ENCODE data around the gene C1orf232. TPM values are rescaled to one million over a fixed set of nuclear protein-coding genes. Genes with fewer than 3 reads are reported as not detected.

C1orf232 gene
- total and polyA plus RNA-seq, 2 of the 13 experiments (the other 11 are each of a cell fraction or from before 2014, with no cell fraction given), result not detected

DNA sequence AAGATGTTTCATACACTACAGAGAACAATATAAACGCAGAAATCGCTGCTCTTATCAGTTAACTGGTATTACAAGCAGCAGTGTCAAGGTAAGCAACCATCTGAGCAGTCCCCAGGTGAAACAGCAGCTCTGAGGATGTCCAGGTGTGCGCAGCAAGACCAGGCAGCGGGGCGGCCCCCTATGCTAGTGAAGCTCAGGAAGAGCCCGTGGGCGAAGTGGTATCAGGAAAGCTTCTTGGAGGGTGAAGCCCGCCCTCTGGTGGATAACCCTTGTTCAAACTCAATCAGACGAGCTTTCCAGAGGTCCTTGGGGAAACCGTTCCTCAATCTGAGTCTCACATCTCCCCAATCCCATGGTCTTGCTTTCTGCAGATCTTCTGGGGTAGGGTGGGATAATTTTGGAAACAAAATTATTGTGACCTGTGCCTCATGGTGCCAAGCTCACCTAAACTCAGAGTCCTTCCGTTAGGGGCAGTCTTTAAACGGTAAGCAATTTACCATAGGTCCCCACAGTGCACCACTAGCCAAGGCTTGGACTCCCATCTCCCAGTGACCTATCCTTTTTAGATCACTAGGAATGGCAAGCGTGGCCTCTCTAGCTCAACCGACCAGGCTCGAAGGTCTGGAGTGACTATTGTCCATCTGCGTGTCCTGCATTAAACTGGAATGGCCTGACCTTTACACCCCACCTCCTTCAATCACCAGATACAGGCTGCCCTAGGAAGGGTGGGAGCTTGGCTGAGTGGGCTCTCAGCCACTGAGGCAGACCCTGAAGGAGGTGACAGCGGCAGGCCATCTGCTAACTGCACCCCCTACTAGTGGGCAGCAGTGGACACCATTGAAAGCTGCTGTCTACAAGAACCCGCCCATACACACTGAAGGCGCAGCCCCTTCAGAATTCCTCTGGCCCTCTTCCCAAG lies 23.5 kb downstream of the C1orf232 start (continued):
- TF ChIP-seq, protein P1, sequence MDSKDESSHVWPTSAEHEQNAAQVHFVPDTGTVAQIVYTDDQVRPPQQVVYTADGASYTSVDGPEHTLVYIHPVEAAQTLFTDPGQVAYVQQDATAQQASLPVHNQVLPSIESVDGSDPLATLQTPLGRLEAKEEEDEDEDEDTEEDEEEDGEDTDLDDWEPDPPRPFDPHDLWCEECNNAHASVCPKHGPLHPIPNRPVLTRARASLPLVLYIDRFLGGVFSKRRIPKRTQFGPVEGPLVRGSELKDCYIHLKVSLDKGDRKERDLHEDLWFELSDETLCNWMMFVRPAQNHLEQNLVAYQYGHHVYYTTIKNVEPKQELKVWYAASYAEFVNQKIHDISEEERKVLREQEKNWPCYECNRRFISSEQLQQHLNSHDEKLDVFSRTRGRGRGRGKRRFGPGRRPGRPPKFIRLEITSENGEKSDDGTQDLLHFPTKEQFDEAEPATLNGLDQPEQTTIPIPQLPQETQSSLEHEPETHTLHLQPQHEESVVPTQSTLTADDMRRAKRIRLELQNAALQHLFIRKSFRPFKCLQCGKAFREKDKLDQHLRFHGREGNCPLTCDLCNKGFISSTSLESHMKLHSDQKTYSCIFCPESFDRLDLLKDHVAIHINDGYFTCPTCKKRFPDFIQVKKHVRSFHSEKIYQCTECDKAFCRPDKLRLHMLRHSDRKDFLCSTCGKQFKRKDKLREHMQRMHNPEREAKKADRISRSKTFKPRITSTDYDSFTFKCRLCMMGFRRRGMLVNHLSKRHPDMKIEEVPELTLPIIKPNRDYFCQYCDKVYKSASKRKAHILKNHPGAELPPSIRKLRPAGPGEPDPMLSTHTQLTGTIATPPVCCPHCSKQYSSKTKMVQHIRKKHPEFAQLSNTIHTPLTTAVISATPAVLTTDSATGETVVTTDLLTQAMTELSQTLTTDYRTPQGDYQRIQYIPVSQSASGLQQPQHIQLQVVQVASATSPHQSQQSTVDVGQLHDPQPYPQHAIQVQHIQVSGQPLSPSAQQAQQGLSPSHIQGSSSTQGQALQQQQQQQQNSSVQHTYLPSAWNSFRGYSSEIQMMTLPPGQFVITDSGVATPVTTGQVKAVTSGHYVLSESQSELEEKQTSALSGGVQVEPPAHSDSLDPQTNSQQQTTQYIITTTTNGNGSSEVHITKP (CRISPR knock-in tag; IDR thresholded peaks at IDR 0.05; ENCODE audit: low read depth), result 0 out of 2 replicates have a peak, but pooled peaks have one; percentile 48
- TF ChIP-seq ERF (CRISPR knock-in tag; IDR thresholded peaks at IDR 0.05), result 0 out of 2 replicates have a peak, but pooled peaks have one; percentile 20
- no peak for TF ChIP-seq DR1 (CRISPR knock-in tag; IDR thresholded peaks at IDR 0.05)
- no peak for TF ChIP-seq CHD4 (IDR thresholded peaks at IDR 0.05; ENCODE audit: borderline replicate concordance, low read length)
- no peak for TF ChIP-seq ZNF749 (CRISPR knock-in tag; IDR thresholded peaks at IDR 0.05; ENCODE audit: borderline replicate concordance)
- TF ChIP-seq, protein P2, sequence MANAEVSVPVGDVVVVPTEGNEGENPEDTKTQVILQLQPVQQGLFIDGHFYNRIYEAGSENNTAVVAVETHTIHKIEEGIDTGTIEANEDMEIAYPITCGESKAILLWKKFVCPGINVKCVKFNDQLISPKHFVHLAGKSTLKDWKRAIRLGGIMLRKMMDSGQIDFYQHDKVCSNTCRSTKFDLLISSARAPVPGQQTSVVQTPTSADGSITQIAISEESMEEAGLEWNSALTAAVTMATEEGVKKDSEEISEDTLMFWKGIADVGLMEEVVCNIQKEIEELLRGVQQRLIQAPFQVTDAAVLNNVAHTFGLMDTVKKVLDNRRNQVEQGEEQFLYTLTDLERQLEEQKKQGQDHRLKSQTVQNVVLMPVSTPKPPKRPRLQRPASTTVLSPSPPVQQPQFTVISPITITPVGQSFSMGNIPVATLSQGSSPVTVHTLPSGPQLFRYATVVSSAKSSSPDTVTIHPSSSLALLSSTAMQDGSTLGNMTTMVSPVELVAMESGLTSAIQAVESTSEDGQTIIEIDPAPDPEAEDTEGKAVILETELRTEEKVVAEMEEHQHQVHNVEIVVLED (CRISPR knock-in tag; IDR thresholded peaks at IDR 0.05; ENCODE audit: borderline replicate concordance), result no peak
- TF ChIP-seq SALL1 (CRISPR knock-in tag; IDR thresholded peaks at IDR 0.05), result peak; percentile 18; the same call in 1 of the 2 replicates
- TF ChIP-seq ZFP37 (CRISPR knock-in tag; IDR thresholded peaks at IDR 0.05; ENCODE audit: borderline replicate concordance), result no peak
- TF ChIP-seq HOXD1 (CRISPR knock-in tag; IDR thresholded peaks at IDR 0.05), result no peak

Data from HepG2 (cell line).